CD14-positive monocyte (primary cell): ENCODE results near the gene KCNJ6. TPM values are rescaled to one million over a fixed set of nuclear protein-coding genes. Genes with fewer than 3 reads are reported as not detected.
A peak's percentile ranks its signal among the peaks of the same experiment; 100 is the strongest.

Experiments
- DNase-seq, 3 donors: peaks; one replicate each; pipeline ENCODE4 v3.0.0-alpha.2; 2011 to 2022
- H2AFZ ChIP-seq: 2 replicates; pipeline ENCODE4 v1.6.0; 2012; ENCODE audit warnings: mild to moderate bottlenecking, low read depth, low read length, inconsistent platforms; ENCODE audit not compliant: insufficient read depth, poor library complexity, severe bottlenecking
- H3K27ac ChIP-seq, 2 donors: 1 replicate in 1 of 2; 2 replicates in 1 of 2; pipeline ENCODE4 v1.5.1; 2012 to 2013; ENCODE audit warnings: low read length in 2 of 2, control low read depth in 1 of 2, inconsistent platforms in 1 of 2, low read depth in 1 of 2, mild to moderate bottlenecking in 1 of 2
- H3K27me3 ChIP-seq, 2 donors: one replicate each; pipeline versions ENCODE4 v1.6.0 to v1.6.1; 2011 to 2013; ENCODE audit warnings: low read length in 2 of 2; ENCODE audit not compliant: control insufficient read depth in 2 of 2, insufficient read depth in 2 of 2
- H3K36me3 ChIP-seq, 2 donors: replicated peaks in 1 of 2; 1 replicate in 1 of 2; 2 replicates in 1 of 2; pipeline versions ENCODE4 v1.5.1 to v1.6.1; 2012 to 2013; ENCODE audit warnings: low read length in 2 of 2, control low read depth in 1 of 2, inconsistent platforms in 1 of 2, mild to moderate bottlenecking in 1 of 2; ENCODE audit not compliant: insufficient read depth in 2 of 2, control insufficient read depth in 1 of 2
- H3K4me1 ChIP-seq, 2 donors: 1 replicate in 1 of 2; 2 replicates in 1 of 2; pipeline versions ENCODE4 v1.5.1 to v1.6.1; 2012 to 2013; ENCODE audit warnings: low read length in 2 of 2, control low read depth in 1 of 2, inconsistent platforms in 1 of 2, mild to moderate bottlenecking in 1 of 2, moderate library complexity in 1 of 2; ENCODE audit not compliant: insufficient read depth in 2 of 2, control insufficient read depth in 1 of 2
- H3K4me2 ChIP-seq: replicated peaks from 2 replicates; pipeline ENCODE3; 2012; ENCODE audit warnings: low read length, moderate library complexity, mild to moderate bottlenecking; ENCODE audit not compliant: poor library complexity, severe bottlenecking; ENCODE audit errors: extremely low read depth
- H3K4me3 ChIP-seq, 3 experiments: fragments of 200-600 bp in 1 of 3; sonication (generic) in 1 of 3; replicated peaks in 1 of 3; 1 replicate in 2 of 3; 2 replicates in 1 of 3; pipeline ENCODE4 v1.5.1; 2011 to 2013; ENCODE audit warnings: low read length in 3 of 3, mild to moderate bottlenecking in 3 of 3, control low read depth in 2 of 3, low read depth in 2 of 3, inconsistent platforms in 1 of 3, moderate library complexity in 1 of 3
- H3K79me2 ChIP-seq: 2 replicates; pipeline ENCODE4 v1.6.0; 2012; ENCODE audit warnings: mild to moderate bottlenecking, control low read depth, inconsistent platforms, low read length, moderate library complexity; ENCODE audit not compliant: insufficient read depth
- H3K9ac ChIP-seq: 2 replicates; pipeline ENCODE4 v1.6.0; 2017; ENCODE audit warnings: low read length, mild to moderate bottlenecking; ENCODE audit not compliant: insufficient read depth, poor library complexity, severe bottlenecking
- H3K9me3 ChIP-seq, 2 donors: replicated peaks in 1 of 2; 1 replicate in 1 of 2; 2 replicates in 1 of 2; pipeline versions ENCODE4 v1.5.1 to v1.6.1; 2012 to 2013; ENCODE audit warnings: low read length in 2 of 2, control low read depth in 1 of 2; ENCODE audit not compliant: control insufficient read depth in 1 of 2, insufficient read depth in 1 of 2
- H4K20me1 ChIP-seq: 2 replicates; pipeline ENCODE4 v1.6.0; 2012; ENCODE audit warnings: mild to moderate bottlenecking, low read length, control low read depth, moderate library complexity; ENCODE audit not compliant: insufficient read depth
- H3K27ac Mint-ChIP-seq, 7 donors: one replicate each; pipeline ENCODE4 v1.8.0; 2020; ENCODE audit warnings: mild to moderate bottlenecking in 7 of 7, mixed read lengths in 7 of 7, moderate library complexity in 6 of 7, inconsistent platforms in 2 of 7
- H3K27me3 Mint-ChIP-seq, 3 donors: one replicate each; pipeline ENCODE4 v1.8.0; 2021 to 2022; ENCODE audit warnings: low read depth in 3 of 3, mild to moderate bottlenecking in 3 of 3, mixed read lengths in 3 of 3, moderate library complexity in 3 of 3, inconsistent platforms in 1 of 3
- H3K36me3 Mint-ChIP-seq, 2 donors: one replicate each; pipeline ENCODE4 v1.8.0; 2020; ENCODE audit warnings: mixed read lengths in 2 of 2, inconsistent platforms in 1 of 2, mild to moderate bottlenecking in 1 of 2
- H3K4me1 Mint-ChIP-seq: one replicate; pipeline ENCODE4 v1.8.0; 2020; ENCODE audit warnings: mild to moderate bottlenecking, mixed read lengths
- H3K4me3 Mint-ChIP-seq, 2 donors: one replicate each; pipeline ENCODE4 v1.8.0; 2020; ENCODE audit warnings: mild to moderate bottlenecking in 2 of 2, mixed read lengths in 2 of 2, moderate library complexity in 1 of 2
- H3K9me3 Mint-ChIP-seq, 7 donors: one replicate each; pipeline ENCODE4 v1.8.0; 2020 to 2022; ENCODE audit warnings: mixed read lengths in 7 of 7, mild to moderate bottlenecking in 6 of 7, moderate library complexity in 6 of 7, inconsistent platforms in 2 of 7
- WGBS: methylation state at CpG from one replicate; pipeline ENCODE4 v1.1.5; 2013; ENCODE audit warnings: missing lambda C conversion rate; ENCODE audit not compliant: insufficient coverage; 5-methylcytosine and 5-hydroxymethylcytosine counted together
- intact Hi-C, 2 donors: fragments of 100-400 bp; cut with micrococcal nuclease; formaldehyde crosslinking; loops; one replicate each; pipeline versions ENCODE4 v1.15.0 to v1.15.1; 2023
- polyA plus RNA-seq, 3 donors: library from polyadenylated mRNA; depleted of rRNA in 1 of 3; unstranded in 2 of 3; stranded (reverse) in 1 of 3; fragments of 300-500 nt in 2 of 3; fragments of >200 nt in 1 of 3; fragmentation: Illumina TruSeq in 2 of 3; gene quantifications; 1 replicate in 2 of 3; 2 replicates in 1 of 3; pipeline ENCODE4 v1.2.3, GENCODE V29; 2012 to 2021
- TF ChIP-seq, protein P1 (sequence below): fragments of 200-600 bp; IDR thresholded peaks from one replicate; pipeline ENCODE4 v1.8.0; 2022; ENCODE audit warnings: antibody characterized with exemption, mild to moderate bottlenecking

Gene KCNJ6
- polyA plus RNA-seq, 3 donors = not detected

DNA sequence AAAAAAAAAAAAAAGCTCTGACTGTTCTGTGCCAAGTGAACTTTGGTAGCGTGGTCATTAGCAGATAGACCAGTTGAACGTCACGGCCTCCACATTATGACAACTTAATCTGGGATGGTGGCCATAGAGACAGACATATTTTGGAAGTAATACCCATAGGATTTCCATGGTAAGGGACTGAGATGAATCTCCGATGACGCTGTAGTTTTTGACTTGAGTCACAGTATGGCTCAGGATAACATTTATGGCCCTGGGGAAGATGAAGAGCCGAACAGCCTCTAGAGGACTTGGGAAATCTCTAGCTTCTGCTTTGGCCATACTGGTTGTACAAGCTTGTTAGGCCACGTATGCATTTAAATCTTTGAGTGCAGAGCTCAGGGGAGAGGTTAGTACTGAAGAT is 214.0 kb downstream of the KCNJ6 start:
- H3K9ac ChIP-seq = no peak overlapping the region
- H2AFZ ChIP-seq = no peak overlapping the region
- intact Hi-C loops = loop anchor here in 1 of 2 donors (10.0 kb wide), 2 partner anchors 423 to 653 kb away; no protein-coding TSS in a partner anchor
- no peaks in the 10 kb centered on the region for H3K36me3 Mint-ChIP-seq
- H3K9me3 ChIP-seq = no peaks in the 10 kb centered on the region
- no peaks in the 10 kb centered on the region for H3K4me1 ChIP-seq
- TF ChIP-seq, protein P1, sequence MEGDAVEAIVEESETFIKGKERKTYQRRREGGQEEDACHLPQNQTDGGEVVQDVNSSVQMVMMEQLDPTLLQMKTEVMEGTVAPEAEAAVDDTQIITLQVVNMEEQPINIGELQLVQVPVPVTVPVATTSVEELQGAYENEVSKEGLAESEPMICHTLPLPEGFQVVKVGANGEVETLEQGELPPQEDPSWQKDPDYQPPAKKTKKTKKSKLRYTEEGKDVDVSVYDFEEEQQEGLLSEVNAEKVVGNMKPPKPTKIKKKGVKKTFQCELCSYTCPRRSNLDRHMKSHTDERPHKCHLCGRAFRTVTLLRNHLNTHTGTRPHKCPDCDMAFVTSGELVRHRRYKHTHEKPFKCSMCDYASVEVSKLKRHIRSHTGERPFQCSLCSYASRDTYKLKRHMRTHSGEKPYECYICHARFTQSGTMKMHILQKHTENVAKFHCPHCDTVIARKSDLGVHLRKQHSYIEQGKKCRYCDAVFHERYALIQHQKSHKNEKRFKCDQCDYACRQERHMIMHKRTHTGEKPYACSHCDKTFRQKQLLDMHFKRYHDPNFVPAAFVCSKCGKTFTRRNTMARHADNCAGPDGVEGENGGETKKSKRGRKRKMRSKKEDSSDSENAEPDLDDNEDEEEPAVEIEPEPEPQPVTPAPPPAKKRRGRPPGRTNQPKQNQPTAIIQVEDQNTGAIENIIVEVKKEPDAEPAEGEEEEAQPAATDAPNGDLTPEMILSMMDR = no peak
- H3K27ac ChIP-seq = no peak overlapping the region
- no peaks in the 10 kb centered on the region for H3K9me3 Mint-ChIP-seq
- H3K36me3 ChIP-seq = no peaks in the 10 kb centered on the region
- DNase-seq = no peak
- H3K79me2 ChIP-seq = no peaks in the 10 kb centered on the region
- H4K20me1 ChIP-seq = no peaks in the 10 kb centered on the region
- peaks cover 0 to 2% (median 2%) of the 10 kb centered on the region in 3 donors for H3K27me3 Mint-ChIP-seq
- 94% methylated on average over 2 of the region's 7 CpGs for WGBS
- H3K4me3 ChIP-seq = no peak overlapping the region
- no peak overlapping the region for H3K4me3 Mint-ChIP-seq
- no peak overlapping the region for H3K4me2 ChIP-seq
- H3K27ac Mint-ChIP-seq = no peak overlapping the region
- H3K27me3 ChIP-seq = no peaks in the 10 kb centered on the region
- no peaks in the 10 kb centered on the region for H3K4me1 Mint-ChIP-seq

DNA sequence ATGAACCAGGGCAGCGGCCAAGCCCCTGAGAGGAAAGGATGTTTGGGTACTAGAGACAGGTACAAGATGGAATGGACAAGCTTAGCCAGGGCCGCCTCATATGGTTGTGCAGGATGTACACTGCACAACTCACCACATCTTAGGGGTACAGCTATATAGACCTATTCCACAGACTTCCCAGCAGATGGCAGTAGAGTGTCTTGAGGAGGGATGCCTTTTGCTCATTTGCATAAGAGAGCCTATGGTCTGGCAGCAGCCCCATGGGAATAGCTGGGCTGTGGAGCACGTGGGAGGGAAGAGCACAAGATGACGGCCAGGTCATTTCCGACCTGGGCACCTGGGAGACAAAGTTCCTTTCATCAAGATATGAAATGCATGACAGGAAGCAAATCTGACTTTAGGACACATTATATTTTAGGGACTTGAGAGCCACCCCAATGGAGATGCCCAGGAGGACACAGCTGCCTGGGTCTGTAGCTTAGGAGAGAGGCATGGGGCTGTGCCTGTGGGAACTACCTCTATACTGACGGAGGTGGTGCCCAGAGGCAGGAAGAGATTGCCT is 215.5 kb downstream of the KCNJ6 start:
- Mint-ChIP-seq H3K4me1 (no peaks in the 10 kb centered on the region), H3K27ac (no peak overlapping the region), H3K9me3 (peaks cover 0 to 1% (median 0%) of the 10 kb centered on the region in 7 donors), H3K27me3 (peaks cover 2 to 9% (median 2%) of the 10 kb centered on the region in 3 donors), H3K36me3 (no peaks in the 10 kb centered on the region), H3K4me3 (no peak overlapping the region)
- H3K36me3 ChIP-seq = no peaks in the 10 kb centered on the region
- WGBS = 45% methylated on average over 3 of the region's 6 CpGs
- no peaks in the 10 kb centered on the region for H4K20me1 ChIP-seq
- no peaks in the 10 kb centered on the region for H3K79me2 ChIP-seq
- H3K27ac ChIP-seq = no peak overlapping the region
- no peak overlapping the region for H3K9ac ChIP-seq
- no peaks in the 10 kb centered on the region for H3K9me3 ChIP-seq
- no peaks in the 10 kb centered on the region for H3K4me1 ChIP-seq
- no peak overlapping the region for H2AFZ ChIP-seq
- H3K27me3 ChIP-seq = no peaks in the 10 kb centered on the region
- TF ChIP-seq, protein P1 = peak; percentile 81
- no peak overlapping the region for H3K4me3 ChIP-seq
- DNase-seq = peak; percentile 34 to 61 (median 55)
- no peak overlapping the region for H3K4me2 ChIP-seq
- intact Hi-C loops = loop anchor here in 1 of 2 donors (10.0 kb wide), 2 partner anchors 424 to 654 kb away; no protein-coding TSS in a partner anchor
